HepG2 (cell line): Measurements from ENCODE around the gene OR1F1. TPM values are rescaled to one million over a fixed set of nuclear protein-coding genes. Genes with fewer than 3 reads are reported as not detected.

ENCODE experiments used
- ATF5 ChIP-seq: sonication (generic); formaldehyde crosslinking; IDR thresholded peaks from 2 replicates; pipeline ENCODE4 v1.4.0; 2020; ENCODE audit warnings: mild to moderate bottlenecking, low read depth, missing genetic modification reagents
- CAMTA2 ChIP-seq: sonication (generic); formaldehyde crosslinking; IDR thresholded peaks from 2 replicates; pipeline ENCODE4 v1.4.0; 2020; ENCODE audit warnings: mild to moderate bottlenecking, missing genetic modification reagents, borderline replicate concordance
- EED ChIP-seq: sonication (generic); formaldehyde crosslinking; IDR thresholded peaks from 2 replicates; pipeline ENCODE4 v1.5.0; 2020; ENCODE audit warnings: mild to moderate bottlenecking, missing genetic modification reagents
- HOXD1 ChIP-seq: sonication (generic); formaldehyde crosslinking; IDR thresholded peaks from 2 replicates; pipeline ENCODE4 v1.5.0; 2020; ENCODE audit warnings: missing genetic modification reagents
- IKZF5 ChIP-seq: IDR thresholded peaks from 2 replicates; pipeline ENCODE4 v1.6.1; 2018; ENCODE audit warnings: missing genetic modification reagents, mild to moderate bottlenecking, missing compliant biosample characterization
- POLR2AphosphoS2 ChIP-seq: IDR thresholded peaks from 2 replicates; pipeline ENCODE4 v1.6.1; 2011; ENCODE audit warnings: low read depth, low read length, improper control_type of control experiment
- RCOR2 ChIP-seq: IDR thresholded peaks from 2 replicates; pipeline ENCODE4 v1.6.1; 2016; ENCODE audit warnings: missing biosample characterization, missing genetic modification reagents
- TP53 ChIP-seq: sonication (generic); formaldehyde crosslinking; conservative IDR thresholded peaks from 2 replicates; pipeline ENCODE4 v1.4.0; 2020; ENCODE audit warnings: missing genetic modification reagents
- ZBTB7A ChIP-seq: sonication (generic); formaldehyde crosslinking; IDR thresholded peaks from 2 replicates; pipeline ENCODE4 v1.8.0; 2022; ENCODE audit warnings: mild to moderate bottlenecking, missing genetic modification reagents
- ZKSCAN8 ChIP-seq: IDR thresholded peaks from 2 replicates; pipeline ENCODE4 v1.6.1; 2016; ENCODE audit warnings: borderline replicate concordance, missing genetic modification reagents, missing compliant biosample characterization
- ZNF230 ChIP-seq: sonication (generic); formaldehyde crosslinking; IDR thresholded peaks from 2 replicates; pipeline ENCODE4 v1.4.0; 2020; ENCODE audit warnings: mild to moderate bottlenecking, missing genetic modification reagents
- ZNF556 ChIP-seq: sonication (generic); formaldehyde crosslinking; IDR thresholded peaks from 2 replicates; pipeline ENCODE4 v1.4.0; 2020; ENCODE audit warnings: mild to moderate bottlenecking, missing genetic modification reagents, borderline replicate concordance
- ZNF772 ChIP-seq: sonication (generic); formaldehyde crosslinking; IDR thresholded peaks from 2 replicates; pipeline ENCODE4 v1.5.0; 2020; ENCODE audit warnings: mild to moderate bottlenecking, missing genetic modification reagents
- ZNF782 ChIP-seq: sonication (generic); formaldehyde crosslinking; IDR thresholded peaks from 2 replicates; pipeline ENCODE4 v1.4.0; 2020; ENCODE audit warnings: missing genetic modification reagents, mild to moderate bottlenecking, borderline replicate concordance
- ZSCAN20 ChIP-seq: sonication (generic); formaldehyde crosslinking; IDR thresholded peaks from 2 replicates; pipeline ENCODE4 v1.4.0; 2020; ENCODE audit warnings: missing genetic modification reagents, mild to moderate bottlenecking, borderline replicate concordance
- polyA plus RNA-seq, 8 experiments: library from polyadenylated mRNA; depleted of rRNA in 3 of 8; stranded (reverse) in 7 of 8; unstranded in 1 of 8; fragments of >200 nt; fragmentation: Illumina TruSeq in 4 of 8; extraction: Trizol in 4 of 8; gene quantifications; 2 replicates each; pipeline versions ENCODE4 v1.2.1 to v1.2.3, GENCODE V29; 2011 to 2016; ENCODE audit warnings: low read depth in 4 of 8, missing spikeins in 1 of 8, mixed read lengths in 1 of 8; ENCODE audit not compliant: insufficient read depth in 1 of 8
- total RNA-seq, 5 experiments: library from RNA; depleted of rRNA; stranded (reverse); fragments of >200 nt; fragmentation: Illumina TruSeq; extraction: Trizol; gene quantifications; 2 replicates each; pipeline ENCODE4 v1.2.3, GENCODE V29; 2016; ENCODE audit warnings: low read depth in 1 of 5
- TF ChIP-seq, protein P1 (sequence below): IDR thresholded peaks from 2 replicates; pipeline ENCODE4 v1.6.1; 2016; ENCODE audit warnings: low read depth, missing genetic modification reagents, missing compliant biosample characterization
- TF ChIP-seq, protein P2 (sequence below): IDR thresholded peaks from 2 replicates; pipeline ENCODE4 v1.6.1; 2012; ENCODE audit warnings: inconsistent platforms
- TF ChIP-seq, protein P3 (sequence below): sonication (generic); formaldehyde crosslinking; IDR thresholded peaks from 2 replicates; pipeline ENCODE4 v1.4.0; 2020; ENCODE audit warnings: missing genetic modification reagents

OR1F1 gene
- total and polyA plus RNA-seq, 2 of the 13 experiments (the other 11 are each of a cell fraction or from before 2014, with no cell fraction given) = 0.90 TPM; not detected in 1

- TF ChIP-seq, protein P1, sequence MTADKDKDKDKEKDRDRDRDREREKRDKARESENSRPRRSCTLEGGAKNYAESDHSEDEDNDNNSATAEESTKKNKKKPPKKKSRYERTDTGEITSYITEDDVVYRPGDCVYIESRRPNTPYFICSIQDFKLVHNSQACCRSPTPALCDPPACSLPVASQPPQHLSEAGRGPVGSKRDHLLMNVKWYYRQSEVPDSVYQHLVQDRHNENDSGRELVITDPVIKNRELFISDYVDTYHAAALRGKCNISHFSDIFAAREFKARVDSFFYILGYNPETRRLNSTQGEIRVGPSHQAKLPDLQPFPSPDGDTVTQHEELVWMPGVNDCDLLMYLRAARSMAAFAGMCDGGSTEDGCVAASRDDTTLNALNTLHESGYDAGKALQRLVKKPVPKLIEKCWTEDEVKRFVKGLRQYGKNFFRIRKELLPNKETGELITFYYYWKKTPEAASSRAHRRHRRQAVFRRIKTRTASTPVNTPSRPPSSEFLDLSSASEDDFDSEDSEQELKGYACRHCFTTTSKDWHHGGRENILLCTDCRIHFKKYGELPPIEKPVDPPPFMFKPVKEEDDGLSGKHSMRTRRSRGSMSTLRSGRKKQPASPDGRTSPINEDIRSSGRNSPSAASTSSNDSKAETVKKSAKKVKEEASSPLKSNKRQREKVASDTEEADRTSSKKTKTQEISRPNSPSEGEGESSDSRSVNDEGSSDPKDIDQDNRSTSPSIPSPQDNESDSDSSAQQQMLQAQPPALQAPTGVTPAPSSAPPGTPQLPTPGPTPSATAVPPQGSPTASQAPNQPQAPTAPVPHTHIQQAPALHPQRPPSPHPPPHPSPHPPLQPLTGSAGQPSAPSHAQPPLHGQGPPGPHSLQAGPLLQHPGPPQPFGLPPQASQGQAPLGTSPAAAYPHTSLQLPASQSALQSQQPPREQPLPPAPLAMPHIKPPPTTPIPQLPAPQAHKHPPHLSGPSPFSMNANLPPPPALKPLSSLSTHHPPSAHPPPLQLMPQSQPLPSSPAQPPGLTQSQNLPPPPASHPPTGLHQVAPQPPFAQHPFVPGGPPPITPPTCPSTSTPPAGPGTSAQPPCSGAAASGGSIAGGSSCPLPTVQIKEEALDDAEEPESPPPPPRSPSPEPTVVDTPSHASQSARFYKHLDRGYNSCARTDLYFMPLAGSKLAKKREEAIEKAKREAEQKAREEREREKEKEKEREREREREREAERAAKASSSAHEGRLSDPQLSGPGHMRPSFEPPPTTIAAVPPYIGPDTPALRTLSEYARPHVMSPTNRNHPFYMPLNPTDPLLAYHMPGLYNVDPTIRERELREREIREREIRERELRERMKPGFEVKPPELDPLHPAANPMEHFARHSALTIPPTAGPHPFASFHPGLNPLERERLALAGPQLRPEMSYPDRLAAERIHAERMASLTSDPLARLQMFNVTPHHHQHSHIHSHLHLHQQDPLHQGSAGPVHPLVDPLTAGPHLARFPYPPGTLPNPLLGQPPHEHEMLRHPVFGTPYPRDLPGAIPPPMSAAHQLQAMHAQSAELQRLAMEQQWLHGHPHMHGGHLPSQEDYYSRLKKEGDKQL = no peak
- TF ChIP-seq ZNF782 (CRISPR knock-in tag) (no peak), RCOR2 (0 out of 2 replicates have a peak, but pooled peaks have one; percentile 38), CAMTA2 (CRISPR knock-in tag) (no peak), ZSCAN20 (peak; percentile 77; the same call in 1 of the 2 replicates), IKZF5 (peak; percentile 62; the same call in 1 of the 2 replicates), POLR2AphosphoS2 (no peak), ZNF772 (CRISPR knock-in tag) (no peak), ATF5 (CRISPR knock-in tag) (no peak), EED (CRISPR knock-in tag) (no peak), ZBTB7A (CRISPR knock-in tag) (no peak), ZNF556 (CRISPR knock-in tag) (no peak), ZNF230 (no peak), HOXD1 (0 out of 2 replicates have a peak, but pooled peaks have one; percentile 48), ZKSCAN8 (CRISPR knock-in tag) (0 out of 2 replicates have a peak, but pooled peaks have one; percentile 19), TP53 (CRISPR knock-in tag) (0 out of 2 replicates have a peak, but pooled peaks have one; percentile 38)
- TF ChIP-seq, protein P2, sequence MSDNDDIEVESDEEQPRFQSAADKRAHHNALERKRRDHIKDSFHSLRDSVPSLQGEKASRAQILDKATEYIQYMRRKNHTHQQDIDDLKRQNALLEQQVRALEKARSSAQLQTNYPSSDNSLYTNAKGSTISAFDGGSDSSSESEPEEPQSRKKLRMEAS = no peak; the same call in 1 of the 2 replicates
- TF ChIP-seq, protein P3, sequence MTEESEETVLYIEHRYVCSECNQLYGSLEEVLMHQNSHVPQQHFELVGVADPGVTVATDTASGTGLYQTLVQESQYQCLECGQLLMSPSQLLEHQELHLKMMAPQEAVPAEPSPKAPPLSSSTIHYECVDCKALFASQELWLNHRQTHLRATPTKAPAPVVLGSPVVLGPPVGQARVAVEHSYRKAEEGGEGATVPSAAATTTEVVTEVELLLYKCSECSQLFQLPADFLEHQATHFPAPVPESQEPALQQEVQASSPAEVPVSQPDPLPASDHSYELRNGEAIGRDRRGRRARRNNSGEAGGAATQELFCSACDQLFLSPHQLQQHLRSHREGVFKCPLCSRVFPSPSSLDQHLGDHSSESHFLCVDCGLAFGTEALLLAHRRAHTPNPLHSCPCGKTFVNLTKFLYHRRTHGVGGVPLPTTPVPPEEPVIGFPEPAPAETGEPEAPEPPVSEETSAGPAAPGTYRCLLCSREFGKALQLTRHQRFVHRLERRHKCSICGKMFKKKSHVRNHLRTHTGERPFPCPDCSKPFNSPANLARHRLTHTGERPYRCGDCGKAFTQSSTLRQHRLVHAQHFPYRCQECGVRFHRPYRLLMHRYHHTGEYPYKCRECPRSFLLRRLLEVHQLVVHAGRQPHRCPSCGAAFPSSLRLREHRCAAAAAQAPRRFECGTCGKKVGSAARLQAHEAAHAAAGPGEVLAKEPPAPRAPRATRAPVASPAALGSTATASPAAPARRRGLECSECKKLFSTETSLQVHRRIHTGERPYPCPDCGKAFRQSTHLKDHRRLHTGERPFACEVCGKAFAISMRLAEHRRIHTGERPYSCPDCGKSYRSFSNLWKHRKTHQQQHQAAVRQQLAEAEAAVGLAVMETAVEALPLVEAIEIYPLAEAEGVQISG (CRISPR knock-in tag) = peak; percentile 61
Observed at GRCh38 chr16:3175157-3176093, 12.6 kb upstream of the OR1F1 start (continued).
